Measurements from ENCODE around the gene ARMH1.

GRCh38 chr1:44642925-44643324 lies 31.6 kb upstream of the ARMH1 start:
- TF ChIP-seq, protein P1, sequence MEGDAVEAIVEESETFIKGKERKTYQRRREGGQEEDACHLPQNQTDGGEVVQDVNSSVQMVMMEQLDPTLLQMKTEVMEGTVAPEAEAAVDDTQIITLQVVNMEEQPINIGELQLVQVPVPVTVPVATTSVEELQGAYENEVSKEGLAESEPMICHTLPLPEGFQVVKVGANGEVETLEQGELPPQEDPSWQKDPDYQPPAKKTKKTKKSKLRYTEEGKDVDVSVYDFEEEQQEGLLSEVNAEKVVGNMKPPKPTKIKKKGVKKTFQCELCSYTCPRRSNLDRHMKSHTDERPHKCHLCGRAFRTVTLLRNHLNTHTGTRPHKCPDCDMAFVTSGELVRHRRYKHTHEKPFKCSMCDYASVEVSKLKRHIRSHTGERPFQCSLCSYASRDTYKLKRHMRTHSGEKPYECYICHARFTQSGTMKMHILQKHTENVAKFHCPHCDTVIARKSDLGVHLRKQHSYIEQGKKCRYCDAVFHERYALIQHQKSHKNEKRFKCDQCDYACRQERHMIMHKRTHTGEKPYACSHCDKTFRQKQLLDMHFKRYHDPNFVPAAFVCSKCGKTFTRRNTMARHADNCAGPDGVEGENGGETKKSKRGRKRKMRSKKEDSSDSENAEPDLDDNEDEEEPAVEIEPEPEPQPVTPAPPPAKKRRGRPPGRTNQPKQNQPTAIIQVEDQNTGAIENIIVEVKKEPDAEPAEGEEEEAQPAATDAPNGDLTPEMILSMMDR (IDR thresholded peaks at IDR 0.05): no peak
- TF ChIP-seq POLR2A (IDR thresholded peaks at IDR 0.05): no peak
- no peak for TF ChIP-seq POLR2AphosphoS5 (IDR thresholded peaks at IDR 0.05)
